GM06990 (cell line): ENCODE results near the gene SF3B3.

ENCODE experiments used
- DNase-seq: peaks from one replicate; pipeline ENCODE4 v3.0.0-alpha.2; 2011; ENCODE audit not compliant: insufficient read length; ENCODE audit errors: extremely low read depth
- H3K27me3 ChIP-seq: replicated peaks from 2 replicates; pipeline ENCODE4 v1.6.0; 2011; ENCODE audit warnings: low read length; ENCODE audit not compliant: control insufficient read depth, insufficient read depth
- H3K36me3 ChIP-seq: 2 replicates; pipeline ENCODE4 v1.5.1; 2011; ENCODE audit warnings: low read length; ENCODE audit not compliant: control insufficient read depth, insufficient read depth
- H3K4me3 ChIP-seq: replicated peaks from 2 replicates; pipeline ENCODE4 v1.5.1; 2011; ENCODE audit warnings: low read depth, mild to moderate bottlenecking, control low read depth, low read length
- TF ChIP-seq, protein P1 (sequence below): IDR thresholded peaks from 2 replicates; pipeline ENCODE4 v1.5.1; 2011; ENCODE audit warnings: low read length, control low read depth, mild to moderate bottlenecking, inconsistent platforms; ENCODE audit not compliant: insufficient read depth, poor library complexity, severe bottlenecking

SF3B3 gene

DNA sequence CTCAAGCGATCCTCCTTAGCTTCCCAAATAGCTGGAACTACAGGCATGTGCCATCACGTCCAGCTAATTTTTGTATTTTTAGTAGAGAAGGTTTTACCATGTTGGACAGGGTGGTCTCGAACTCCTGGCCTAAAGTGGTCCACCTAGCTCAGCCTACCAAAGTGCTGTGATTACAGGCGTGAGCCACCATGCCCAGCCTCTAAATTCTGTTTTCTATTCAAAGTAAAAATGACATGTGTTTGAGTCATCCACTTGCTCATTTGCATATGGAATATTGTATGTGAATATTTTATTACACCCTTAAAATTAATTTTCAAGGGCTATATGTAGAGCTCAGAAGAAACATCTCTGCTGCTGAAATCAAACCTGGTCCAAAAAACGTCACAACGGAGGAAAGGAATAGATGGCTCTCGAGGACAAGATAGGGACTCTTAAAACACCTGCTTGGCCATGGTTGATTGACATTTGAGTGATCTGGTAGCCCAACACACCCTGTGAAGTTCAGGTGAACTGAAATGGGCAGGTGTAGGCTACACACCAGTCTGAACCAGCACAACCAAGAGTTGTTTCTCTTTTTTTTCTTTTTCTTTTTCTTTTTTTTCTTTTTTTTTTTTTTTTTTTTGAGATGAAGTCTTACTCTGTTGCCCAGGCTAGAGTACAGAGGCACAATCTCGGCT lies 51.1 kb downstream of the SF3B3 start:
- Histone ChIP-seq H3K4me3 (no peak overlapping the region), H3K36me3 (peaks cover 27% of the 10 kb centered on the region), H3K27me3 (no peaks in the 10 kb centered on the region)
- no peak for DNase-seq
- TF ChIP-seq, protein P1, sequence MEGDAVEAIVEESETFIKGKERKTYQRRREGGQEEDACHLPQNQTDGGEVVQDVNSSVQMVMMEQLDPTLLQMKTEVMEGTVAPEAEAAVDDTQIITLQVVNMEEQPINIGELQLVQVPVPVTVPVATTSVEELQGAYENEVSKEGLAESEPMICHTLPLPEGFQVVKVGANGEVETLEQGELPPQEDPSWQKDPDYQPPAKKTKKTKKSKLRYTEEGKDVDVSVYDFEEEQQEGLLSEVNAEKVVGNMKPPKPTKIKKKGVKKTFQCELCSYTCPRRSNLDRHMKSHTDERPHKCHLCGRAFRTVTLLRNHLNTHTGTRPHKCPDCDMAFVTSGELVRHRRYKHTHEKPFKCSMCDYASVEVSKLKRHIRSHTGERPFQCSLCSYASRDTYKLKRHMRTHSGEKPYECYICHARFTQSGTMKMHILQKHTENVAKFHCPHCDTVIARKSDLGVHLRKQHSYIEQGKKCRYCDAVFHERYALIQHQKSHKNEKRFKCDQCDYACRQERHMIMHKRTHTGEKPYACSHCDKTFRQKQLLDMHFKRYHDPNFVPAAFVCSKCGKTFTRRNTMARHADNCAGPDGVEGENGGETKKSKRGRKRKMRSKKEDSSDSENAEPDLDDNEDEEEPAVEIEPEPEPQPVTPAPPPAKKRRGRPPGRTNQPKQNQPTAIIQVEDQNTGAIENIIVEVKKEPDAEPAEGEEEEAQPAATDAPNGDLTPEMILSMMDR: no peak

DNA sequence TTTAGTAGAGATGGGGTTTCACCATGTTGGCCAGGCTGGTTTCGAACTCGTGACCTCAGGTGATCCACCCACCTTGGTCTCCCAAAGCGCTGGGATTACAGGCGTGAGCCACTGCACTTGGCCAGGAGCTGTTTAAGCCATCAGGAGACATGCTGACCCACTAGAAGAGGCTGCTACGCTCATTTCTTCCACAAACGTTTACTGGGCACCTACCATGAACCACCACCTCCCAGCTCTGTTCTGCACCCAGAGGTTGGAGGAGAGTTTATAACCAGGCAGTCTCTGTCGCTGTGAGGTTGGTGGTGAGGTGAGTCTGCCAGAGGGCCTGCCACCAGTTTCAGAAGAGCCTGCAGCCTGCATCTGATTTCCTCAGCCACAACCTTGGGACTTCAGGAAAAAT lies 51.8 kb downstream of the SF3B3 start:
- H3K4me3 ChIP-seq: no peak overlapping the region
- TF ChIP-seq, protein P1: no peak
- DNase-seq: no peak
- no peaks in the 10 kb centered on the region for H3K27me3 ChIP-seq
- H3K36me3 ChIP-seq: peaks cover 25% of the 10 kb centered on the region

DNA sequence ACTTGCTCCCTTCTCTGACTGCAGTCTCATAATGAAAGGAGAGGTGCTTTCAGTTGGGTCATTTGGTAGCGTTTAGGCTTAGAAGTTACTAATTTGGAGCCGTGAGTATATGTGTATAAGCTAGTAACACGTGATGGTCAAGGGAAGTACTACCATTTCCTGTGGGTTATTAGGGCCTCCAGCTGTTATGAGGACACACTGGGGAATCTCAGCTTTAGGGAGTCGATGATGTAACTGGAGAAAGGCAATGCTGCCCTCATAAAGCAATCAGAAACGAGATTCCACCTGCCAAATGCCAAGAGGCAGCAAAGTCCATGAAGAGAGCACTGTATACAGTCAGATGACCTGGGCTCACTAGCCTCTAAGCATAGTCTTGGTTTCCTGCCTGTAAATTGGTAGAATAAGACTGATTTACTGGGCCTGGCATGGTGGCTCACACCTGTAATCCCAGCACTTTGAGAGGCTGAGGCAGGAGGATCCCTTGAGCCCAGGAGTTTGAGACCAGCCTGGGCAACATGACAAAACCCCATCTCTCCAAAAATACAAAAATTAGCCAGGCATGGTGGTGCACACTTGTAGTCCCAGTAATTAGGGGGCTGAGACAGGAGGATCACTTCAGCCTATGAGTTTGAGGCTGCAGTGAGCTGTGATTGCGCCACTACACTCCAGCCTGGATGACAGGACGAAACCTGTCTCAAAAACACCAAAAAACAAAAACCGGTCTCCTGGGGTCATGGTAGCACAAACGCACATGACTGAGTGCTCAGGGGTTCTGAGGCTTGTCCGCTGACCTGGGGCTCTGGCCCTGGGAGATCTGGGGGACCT lies 53.0 kb downstream of the SF3B3 start:
- peaks cover 14% of the 10 kb centered on the region for H3K36me3 ChIP-seq
- DNase-seq: peak; percentile 34
- no peaks in the 10 kb centered on the region for H3K27me3 ChIP-seq
- TF ChIP-seq, protein P1: no peak
- H3K4me3 ChIP-seq: no peak overlapping the region

DNA sequence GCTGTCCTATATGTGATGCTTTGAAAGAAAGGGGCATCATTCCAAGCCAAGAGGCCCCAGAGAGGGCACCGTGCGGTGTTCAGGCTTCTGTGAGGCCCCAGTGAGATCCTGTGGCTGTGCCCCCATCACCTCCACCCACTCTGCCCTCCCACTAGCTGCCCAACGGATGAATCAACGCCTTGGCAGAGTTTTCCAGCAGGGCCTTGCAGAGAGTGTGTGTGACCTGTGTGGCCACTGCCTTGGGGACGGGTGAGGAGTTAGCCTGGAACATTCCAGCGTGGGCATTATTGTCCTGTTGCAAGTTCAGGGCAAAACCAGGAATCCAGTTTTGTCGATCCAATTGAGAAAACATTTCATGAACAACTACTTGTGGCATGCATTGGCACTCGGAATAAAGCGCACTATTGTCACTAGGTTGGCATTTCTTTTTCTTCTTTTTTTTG lies 53.7 kb downstream of the SF3B3 start:
- no peak for DNase-seq
- TF ChIP-seq, protein P1: no peak

DNA sequence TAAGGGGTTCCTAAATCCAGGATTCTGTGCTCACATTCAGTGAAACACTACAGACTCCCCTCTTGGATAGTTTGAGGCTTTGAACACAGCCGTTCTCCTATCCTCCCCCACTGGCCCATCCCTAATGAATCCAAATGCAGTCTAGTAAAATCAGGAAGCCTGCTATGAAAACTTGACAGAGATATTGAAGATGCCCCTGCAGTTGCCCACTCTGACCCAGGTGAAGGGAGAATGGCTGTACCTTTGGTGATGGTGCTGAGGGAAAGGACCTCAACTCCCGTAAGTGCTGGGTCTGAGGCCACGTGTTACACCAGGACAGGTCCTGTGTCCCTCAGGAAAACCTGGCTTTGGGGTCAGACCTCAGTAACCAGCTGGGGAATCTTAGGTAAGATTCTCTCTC lies 54.4 kb downstream of the SF3B3 start:
- TF ChIP-seq, protein P1: no peak
- no peaks in the 10 kb centered on the region for H3K27me3 ChIP-seq
- peaks cover 6% of the 10 kb centered on the region for H3K36me3 ChIP-seq
- no peak overlapping the region for H3K4me3 ChIP-seq
- DNase-seq: no peak

More for the DNA sequence above, 53.7 kb downstream of the SF3B3 start:
- peaks cover 10% of the 10 kb centered on the region for H3K36me3 ChIP-seq
- H3K4me3 ChIP-seq: no peak overlapping the region
- H3K27me3 ChIP-seq: no peaks in the 10 kb centered on the region
